Activated naive CD4-positive, alpha-beta T cell treated with anti-CD3 and anti-CD28 coated beads, Interleukin-2, amount 50 U/mL, for 24 hours (primary cell): ENCODE results near the gene SMNDC1.
A peak's percentile ranks its signal among the peaks of the same experiment; 100 is the strongest.
"Not testable (repeated sequence)": the region's sequence is repeated elsewhere in the genome, so short reads cannot be mapped to it uniquely, and the experiment has no call there.

Experiments used
- H3K27ac Mint-ChIP-seq: one replicate; pipeline ENCODE4 v1.8.0; 2021; ENCODE audit warnings: mild to moderate bottlenecking, mixed read lengths
- H3K27me3 Mint-ChIP-seq: one replicate; pipeline ENCODE4 v1.8.0; 2021; ENCODE audit warnings: mixed read lengths
- H3K36me3 Mint-ChIP-seq: one replicate; pipeline ENCODE4 v1.8.0; 2021; ENCODE audit warnings: mixed read lengths
- H3K4me1 Mint-ChIP-seq: one replicate; pipeline ENCODE4 v1.8.0; 2021; ENCODE audit warnings: mixed read lengths
- H3K4me3 Mint-ChIP-seq: one replicate; pipeline ENCODE4 v1.8.0; 2021; ENCODE audit warnings: mild to moderate bottlenecking, mixed read lengths
- H3K9me3 Mint-ChIP-seq: one replicate; pipeline ENCODE4 v1.8.0; 2021; ENCODE audit warnings: mixed read lengths

Gene SMNDC1

GRCh38 chr10:110258542-110258941 is 46.2 kb downstream of the SMNDC1 start:
- H3K27me3 Mint-ChIP-seq, result no peaks in the 10 kb centered on the region
- H3K27ac Mint-ChIP-seq, result no peak overlapping the region
- H3K4me3 Mint-ChIP-seq, result no peak overlapping the region
- peaks cover 22% of the 10 kb centered on the region for H3K4me1 Mint-ChIP-seq
- peaks cover 16% of the 10 kb centered on the region for H3K36me3 Mint-ChIP-seq
- H3K9me3 Mint-ChIP-seq, result no peaks in the 10 kb centered on the region

- Mint-ChIP-seq H3K36me3 (peaks cover 18% of the 10 kb centered on the region), H3K4me3 (peak overlapping the region; percentile 9), H3K9me3 (no peaks in the 10 kb centered on the region), H3K27ac (peak overlapping the region; percentile 5), H3K27me3 (no peaks in the 10 kb centered on the region), H3K4me1 (peaks cover 45% of the 10 kb centered on the region)
Observed at GRCh38 chr10:110254467-110254866, 50.3 kb downstream of the SMNDC1 start.

GRCh38 chr10:110252151-110252550 is 52.6 kb downstream of the SMNDC1 start:
- Mint-ChIP-seq H3K36me3 (peaks cover 25% of the 10 kb centered on the region), H3K27me3 (no peaks in the 10 kb centered on the region), H3K27ac (peak overlapping the region; percentile 38), H3K4me1 (peaks cover 50% of the 10 kb centered on the region), H3K9me3 (no peaks in the 10 kb centered on the region), H3K4me3 (peak overlapping the region; percentile 5)

- peaks cover 50% of the 10 kb centered on the region for H3K4me1 Mint-ChIP-seq
- H3K27ac Mint-ChIP-seq, result peak overlapping the region; percentile 66
- not testable (repeated sequence) for H3K9me3 Mint-ChIP-seq, H3K27me3 Mint-ChIP-seq
- peaks cover 32% of the 10 kb centered on the region for H3K36me3 Mint-ChIP-seq
- H3K4me3 Mint-ChIP-seq, result peak overlapping the region; percentile 59
Observed at GRCh38 chr10:110251392-110251791, 53.3 kb downstream of the SMNDC1 start.

- H3K36me3 Mint-ChIP-seq, result peaks cover 30% of the 10 kb centered on the region
- not testable (repeated sequence) for H3K4me3 Mint-ChIP-seq
Observed at GRCh38 chr10:110249489-110249888, 55.2 kb downstream of the SMNDC1 start.

GRCh38 chr10:110247833-110248232 is 56.9 kb downstream of the SMNDC1 start:
- not testable (repeated sequence) for H3K27me3 Mint-ChIP-seq, H3K27ac Mint-ChIP-seq, H3K9me3 Mint-ChIP-seq, H3K4me3 Mint-ChIP-seq
- peaks cover 26% of the 10 kb centered on the region for H3K36me3 Mint-ChIP-seq
- H3K4me1 Mint-ChIP-seq, result peaks cover 28% of the 10 kb centered on the region

More at GRCh38 chr10:110249489-110249888, 55.2 kb downstream of the SMNDC1 start:
- H3K4me1 Mint-ChIP-seq, result peaks cover 44% of the 10 kb centered on the region
- not testable (repeated sequence) for H3K9me3 Mint-ChIP-seq, H3K27ac Mint-ChIP-seq, H3K27me3 Mint-ChIP-seq

- peaks cover 27% of the 10 kb centered on the region for H3K36me3 Mint-ChIP-seq
- no peak overlapping the region for H3K27ac Mint-ChIP-seq
- H3K4me1 Mint-ChIP-seq, result peaks cover 35% of the 10 kb centered on the region
- H3K9me3 Mint-ChIP-seq, result no peaks in the 10 kb centered on the region
- H3K4me3 Mint-ChIP-seq, result no peak overlapping the region
- no peaks in the 10 kb centered on the region for H3K27me3 Mint-ChIP-seq
Observed at GRCh38 chr10:110244550-110244949, 60.2 kb downstream of the SMNDC1 start.

GRCh38 chr10:110242511-110242910 is 62.2 kb downstream of the SMNDC1 start:
- no peaks in the 10 kb centered on the region for H3K9me3 Mint-ChIP-seq
- H3K4me1 Mint-ChIP-seq, result peaks cover 42% of the 10 kb centered on the region
- H3K27me3 Mint-ChIP-seq, result no peaks in the 10 kb centered on the region
- no peak overlapping the region for H3K27ac Mint-ChIP-seq
- H3K4me3 Mint-ChIP-seq, result no peak overlapping the region
- peaks cover 35% of the 10 kb centered on the region for H3K36me3 Mint-ChIP-seq

- Mint-ChIP-seq H3K9me3 (no peaks in the 10 kb centered on the region), H3K4me1 (peaks cover 48% of the 10 kb centered on the region), H3K36me3 (peaks cover 35% of the 10 kb centered on the region), H3K4me3 (no peak overlapping the region), H3K27ac (no peak overlapping the region), H3K27me3 (no peaks in the 10 kb centered on the region)
Observed at GRCh38 chr10:110241841-110242240, 62.9 kb downstream of the SMNDC1 start.

- Mint-ChIP-seq H3K4me3 (peak overlapping the region; percentile 12), H3K27me3 (no peaks in the 10 kb centered on the region), H3K27ac (peak overlapping the region; percentile 66), H3K36me3 (peaks cover 31% of the 10 kb centered on the region), H3K9me3 (no peaks in the 10 kb centered on the region), H3K4me1 (peaks cover 48% of the 10 kb centered on the region)
Observed at GRCh38 chr10:110241407-110241806, 63.3 kb downstream of the SMNDC1 start.
